Esophagus muscularis mucosa (tissue), 4 donors: ENCODE data around the gene CARHSP1. TPM values are rescaled to one million over a fixed set of nuclear protein-coding genes. Genes with fewer than 3 reads are reported as not detected.
"Not testable (repeated sequence)": the region's sequence is repeated elsewhere in the genome, so short reads cannot be mapped to it uniquely, and the experiment has no call there.

Experiments
- DNase-seq: peaks from one replicate; pipeline ENCODE4 v3.0.0-alpha.2; 2017; ENCODE audit errors: extremely low spot score
- H3K27ac ChIP-seq, 4 donors: fragments of 200-600 bp; sonication (generic); replicated peaks in 1 of 4; 1 replicate in 3 of 4; 2 replicates in 1 of 4; pipeline ENCODE4 v1.5.1; 2016 to 2019; ENCODE audit warnings: mild to moderate bottlenecking in 1 of 4
- H3K27me3 ChIP-seq, 4 donors: fragments of 200-600 bp; sonication (generic); one replicate each; pipeline versions ENCODE4 v1.5.1 to v1.6.0; 2016 to 2019
- H3K36me3 ChIP-seq, 4 donors: fragments of 200-600 bp; sonication (generic); one replicate each; pipeline ENCODE4 v1.5.1; 2016 to 2019
- H3K4me1 ChIP-seq, 4 donors: fragments of 200-600 bp; sonication (generic); one replicate each; pipeline ENCODE4 v1.5.1; 2016 to 2019
- H3K4me3 ChIP-seq, 4 donors: fragments of 200-600 bp; sonication (generic); 1 replicate in 2 of 4; 2 replicates in 2 of 4; pipeline ENCODE4 v1.5.1; 2016 to 2019; ENCODE audit warnings: mild to moderate bottlenecking in 4 of 4, moderate library complexity in 1 of 4
- H3K9me3 ChIP-seq, 4 donors: fragments of 200-600 bp; sonication (generic); 1 replicate in 3 of 4; 2 replicates in 1 of 4; pipeline ENCODE4 v1.5.1; 2016 to 2019
- CTCF ChIP-seq, 3 experiments: fragments of 200-600 bp in 2 of 3; fragments of 450-650 bp in 1 of 3; sonication (generic) in 2 of 3; IDR thresholded peaks; one replicate each; pipeline ENCODE4 v1.5.1; 2017 to 2019; ENCODE audit warnings: antibody characterized with exemption in 3 of 3, mild to moderate bottlenecking in 2 of 3, moderate library complexity in 1 of 3
- EP300 ChIP-seq: sonication (generic); formaldehyde crosslinking; IDR thresholded peaks from one replicate; pipeline ENCODE4 v1.6.1; 2017; ENCODE audit warnings: antibody characterized with exemption
- POLR2A ChIP-seq: fragments of 450-650 bp; IDR thresholded peaks from one replicate; pipeline ENCODE4 v1.6.1; 2017; ENCODE audit warnings: antibody characterized with exemption, moderate library complexity, mild to moderate bottlenecking, low read depth
- POLR2AphosphoS5 ChIP-seq, 2 donors: sonication (generic); formaldehyde crosslinking; IDR thresholded peaks; one replicate each; pipeline ENCODE4 v1.6.1; 2017; ENCODE audit warnings: antibody characterized with exemption in 2 of 2
- WGBS: methylation state at CpG from one replicate; pipeline ENCODE4 v1.1.5; 2018; 5-methylcytosine and 5-hydroxymethylcytosine counted together
- intact Hi-C: fragments of 100-400 bp; cut with DNase I; formaldehyde crosslinking; loops from one replicate; pipeline ENCODE4 v1.15.1; 2023
- total RNA-seq, 4 donors: library from RNA; depleted of rRNA; stranded (reverse); fragments of >200 nt; gene quantifications; one replicate each; pipeline versions ENCODE4 v1.1.0 to v1.2.1, GENCODE V29; 2016

CARHSP1 gene
- total RNA-seq, 4 donors from 2014 or later: 33.2 to 95.8 (median 73.9) TPM

DNA sequence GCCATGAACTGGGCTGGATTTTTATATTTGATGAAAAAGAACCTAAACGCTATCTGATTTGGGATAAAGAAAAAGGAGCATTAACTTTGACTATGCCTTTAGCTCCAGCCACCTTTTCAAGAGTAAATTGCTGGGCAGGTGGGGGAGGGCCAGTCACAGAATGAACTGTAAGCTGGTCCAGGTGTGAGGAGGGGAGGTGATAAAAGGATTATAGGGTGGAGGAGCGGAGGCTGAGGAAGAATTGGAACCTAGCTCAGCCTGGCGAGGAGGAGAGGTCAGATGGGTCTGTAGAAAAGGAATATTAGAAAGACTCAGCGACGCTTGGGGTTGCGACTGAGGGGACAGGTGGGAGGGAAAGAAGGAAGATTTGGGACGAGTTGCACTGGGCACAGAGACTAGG is 32.0 kb downstream of the CARHSP1 start:
- WGBS: 88% methylated on average over 7 of the region's 7 CpGs

DNA sequence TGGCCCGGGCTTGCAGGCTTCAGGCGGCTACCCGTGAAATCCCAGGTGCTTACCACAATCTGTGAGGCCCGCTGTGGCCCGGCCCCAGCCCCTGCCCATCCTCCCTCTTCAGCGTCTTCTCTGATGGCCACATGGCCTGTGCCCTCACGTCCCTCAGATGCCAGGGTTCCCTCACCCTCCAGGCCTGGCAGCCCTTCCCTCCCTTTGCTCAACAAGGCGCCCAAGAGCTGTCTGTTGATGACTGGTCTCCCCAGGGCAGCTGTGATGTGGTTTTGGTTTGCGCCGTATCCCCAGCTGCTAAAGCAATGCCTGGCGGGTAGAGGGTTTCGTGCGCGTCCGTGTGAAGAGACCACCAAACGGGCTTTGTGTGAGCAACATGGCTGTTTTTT is 36.1 kb downstream of the CARHSP1 start:
- Histone ChIP-seq H3K4me1 (no peaks in the 10 kb centered on the region), H3K27me3 (no peaks in the 10 kb centered on the region), H3K27ac (no peak overlapping the region), H3K4me3 (no peak overlapping the region), H3K36me3 (peaks cover 15 to 37% (median 33%) of the 10 kb centered on the region in 4 donors), H3K9me3 (no peaks in the 10 kb centered on the region)
- intact Hi-C loops: no loop called here
- TF ChIP-seq EP300 (no peak), CTCF (IDR thresholded peaks at IDR 0.05) (no peak), POLR2A (no peak), POLR2AphosphoS5 (IDR thresholded peaks at IDR 0.05) (no peak)
- DNase-seq: no peak
- WGBS: 80% methylated on average over 16 of the region's 16 CpGs

More for the DNA sequence above, 32.0 kb downstream of the CARHSP1 start:
- H3K4me1 ChIP-seq, H3K9me3 ChIP-seq, H3K27ac ChIP-seq, H3K4me3 ChIP-seq, DNase-seq, intact Hi-C loops, H3K27me3 ChIP-seq: not testable (repeated sequence)
- peaks cover 6 to 11% (median 10%) of the 10 kb centered on the region in 4 donors for H3K36me3 ChIP-seq

- Histone ChIP-seq H3K4me1 (no peaks in the 10 kb centered on the region), H3K27ac (no peak overlapping the region), H3K36me3 (peaks cover 15 to 37% (median 33%) of the 10 kb centered on the region in 4 donors), H3K4me3 (no peak overlapping the region), H3K27me3 (no peaks in the 10 kb centered on the region), H3K9me3 (no peaks in the 10 kb centered on the region)
- WGBS: 80% methylated on average over 18 of the region's 18 CpGs
- intact Hi-C loops: no loop called here
- no peak for DNase-seq
- no peak for TF ChIP-seq CTCF (IDR thresholded peaks at IDR 0.05)
- TF ChIP-seq POLR2A: no peak
- no peak for TF ChIP-seq POLR2AphosphoS5 (IDR thresholded peaks at IDR 0.05)
- no peak for TF ChIP-seq EP300
Measured at GRCh38 chr16:8831871-8832716, 36.7 kb downstream of the CARHSP1 start.

- H3K4me1 ChIP-seq: no peaks in the 10 kb centered on the region
- no peak overlapping the region for H3K4me3 ChIP-seq
- no peak for DNase-seq
- 77% methylated on average over 9 of the region's 9 CpGs for WGBS
- intact Hi-C loops: no loop called here
- H3K9me3 ChIP-seq: no peaks in the 10 kb centered on the region
- no peak for TF ChIP-seq CTCF (IDR thresholded peaks at IDR 0.05)
- no peak for TF ChIP-seq POLR2A
- TF ChIP-seq EP300: no peak
- no peak for TF ChIP-seq POLR2AphosphoS5 (IDR thresholded peaks at IDR 0.05)
- H3K27me3 ChIP-seq: no peaks in the 10 kb centered on the region
- H3K36me3 ChIP-seq: peaks cover 15 to 37% (median 33%) of the 10 kb centered on the region in 4 donors
- H3K27ac ChIP-seq: no peak overlapping the region
Measured at GRCh38 chr16:8831450-8831849, 37.4 kb downstream of the CARHSP1 start.

GRCh38 chr16:8828541-8829165 is 40.2 kb downstream of the CARHSP1 start:
- WGBS: 94% methylated on average over 8 of the region's 8 CpGs
- intact Hi-C loops: no loop called here
- TF ChIP-seq EP300 (no peak), CTCF (IDR thresholded peaks at IDR 0.05) (no peak), POLR2A (no peak), POLR2AphosphoS5 (IDR thresholded peaks at IDR 0.05) (no peak)

More at GRCh38 chr16:8828541-8829165, 40.2 kb downstream of the CARHSP1 start:
- Histone ChIP-seq H3K27me3 (no peaks in the 10 kb centered on the region), H3K36me3 (peaks cover 15 to 48% (median 37%) of the 10 kb centered on the region in 4 donors), H3K4me1 (no peaks in the 10 kb centered on the region), H3K4me3 (no peak overlapping the region), H3K27ac (no peak overlapping the region), H3K9me3 (no peaks in the 10 kb centered on the region)
- no peak for DNase-seq
